Mesenteric fat pad (tissue), 1 donor: Measurements from ENCODE around the gene CLCN6. TPM values are rescaled to one million over a fixed set of nuclear protein-coding genes. Genes with fewer than 3 reads are reported as not detected.
"Not testable (repeated sequence)": the region's sequence is repeated elsewhere in the genome, so short reads cannot be mapped to it uniquely, and the experiment has no call there.

Source experiments
- DNase-seq: peaks from one replicate; pipeline ENCODE4 v3.0.0-alpha.2; 2020; ENCODE audit warnings: low spot score
- total RNA-seq: library from RNA; stranded (reverse); fragmentation: NEBNext Ultra II Directional; extraction: Animal tissue kit (Norgen Biotek cat#: 25700); gene quantifications from one replicate; pipeline ENCODE4 v1.2.1, GENCODE V29; 2021
- donor health status: DM: yes; HTN: yes; CAD: no.

Gene CLCN6
- total RNA-seq, 1 donor from 2014 or later = 24.1 TPM

- DNase-seq = no peak
Measured at GRCh38 chr1:11794446-11795237, 11.3 kb upstream of the CLCN6 start.

DNA sequence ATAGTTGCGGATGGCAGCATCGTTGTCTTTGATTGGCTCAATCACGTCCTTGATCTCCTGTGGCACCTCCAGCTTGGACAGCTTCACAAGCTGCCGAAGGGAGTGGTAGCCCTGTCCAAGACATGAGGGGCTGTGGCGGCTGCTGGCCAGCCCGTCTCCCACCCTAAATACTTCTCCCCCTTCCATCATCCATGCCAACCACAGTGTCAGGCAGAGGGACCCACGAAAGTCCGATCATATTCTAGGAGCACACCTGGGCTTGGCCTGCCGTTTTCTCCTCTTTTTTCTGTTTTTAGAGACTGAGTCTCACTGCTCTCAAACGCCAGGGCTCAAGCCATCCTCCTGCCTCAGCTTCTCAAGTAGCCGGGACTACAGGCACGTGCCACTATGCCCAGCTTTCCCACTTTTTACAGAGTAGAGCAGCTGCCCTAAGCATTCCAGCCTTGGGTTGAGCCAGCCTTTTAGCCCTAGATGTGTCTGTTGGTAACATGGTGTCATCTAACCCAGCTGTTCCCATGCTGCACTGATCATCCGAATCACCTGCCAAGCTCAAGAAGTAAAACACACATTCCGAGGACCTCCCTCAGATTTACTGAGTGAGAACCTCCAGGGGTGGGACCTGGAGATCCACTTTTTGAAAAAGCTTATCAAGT lies 10.6 kb upstream of the CLCN6 start:
- no peak for DNase-seq

GRCh38 chr1:11796036-11796828 lies 9.8 kb upstream of the CLCN6 start:
- no peak for DNase-seq

DNA sequence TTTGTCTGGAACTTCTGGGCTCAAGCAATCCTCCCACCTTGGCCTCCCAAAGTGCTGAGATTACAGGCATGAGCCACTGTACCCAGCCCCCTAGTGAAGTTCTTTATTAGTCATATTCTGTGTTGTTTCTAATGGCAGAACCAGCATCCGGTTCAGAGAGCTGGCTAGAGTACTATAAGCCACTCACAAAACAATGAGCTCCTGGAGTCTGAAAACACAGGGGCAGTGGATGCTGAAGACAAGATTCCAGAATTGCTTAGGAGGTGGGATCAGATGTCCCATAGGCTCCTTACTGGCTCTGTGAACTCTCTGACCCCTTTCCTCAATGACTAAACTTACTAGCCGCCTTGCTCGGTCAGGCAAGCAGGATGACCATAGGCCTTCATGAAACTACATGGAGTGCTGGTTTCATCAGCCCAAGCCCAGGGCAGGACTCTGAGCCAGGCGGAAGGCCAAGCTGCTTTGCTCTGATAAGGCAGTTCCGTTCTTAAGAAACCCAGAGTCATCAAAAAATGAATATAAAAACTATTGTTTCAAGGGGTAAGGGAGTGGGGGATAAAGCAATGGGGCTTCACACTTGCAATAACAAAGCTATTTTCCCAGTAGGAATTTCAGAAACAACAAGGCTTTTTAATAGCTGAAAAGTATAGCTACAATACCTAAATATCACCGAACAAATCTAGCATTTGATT lies 8.3 kb upstream of the CLCN6 start:
- no peak for DNase-seq

- no peak for DNase-seq
Measured at GRCh38 chr1:11799099-11799498, 6.9 kb upstream of the CLCN6 start.

DNA sequence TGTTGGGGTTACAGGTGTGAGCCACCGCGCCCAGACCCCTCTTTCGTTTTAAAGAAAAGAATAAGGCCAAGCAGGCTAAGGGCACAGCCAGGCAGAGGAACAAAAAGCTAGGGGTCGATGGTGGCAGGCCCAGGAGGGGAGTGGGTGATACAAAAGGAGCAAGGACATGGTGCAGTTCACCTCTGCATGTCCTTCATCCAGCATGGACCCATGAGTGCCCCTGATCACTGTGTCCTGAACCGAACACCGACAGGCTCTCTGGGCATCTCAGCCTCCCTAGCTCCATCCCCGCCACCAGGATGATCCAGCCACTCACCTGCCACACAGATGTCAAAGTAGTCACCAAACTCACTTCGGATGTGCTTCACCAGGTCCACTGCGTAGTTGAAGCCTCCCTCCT lies 6.1 kb upstream of the CLCN6 start:
- DNase-seq = no peak

DNA sequence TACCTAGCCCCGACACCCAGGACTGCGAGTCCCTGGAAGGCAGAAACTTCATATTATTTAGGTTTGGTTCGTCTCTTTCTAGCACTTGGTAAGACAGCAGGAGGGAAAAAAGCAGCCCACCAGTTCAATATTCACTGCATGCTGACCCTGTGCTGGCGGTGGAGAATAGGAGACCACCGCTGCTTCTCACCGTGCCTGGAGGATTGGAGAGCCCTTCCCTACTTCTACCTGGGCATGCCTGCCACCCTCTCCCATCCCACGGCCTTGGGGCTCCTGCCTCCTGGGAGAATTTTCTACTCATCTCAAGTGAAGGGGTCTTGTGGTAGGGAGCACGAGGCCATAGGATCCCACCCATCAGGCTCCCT lies 5.6 kb upstream of the CLCN6 start:
- no peak for DNase-seq

DNA sequence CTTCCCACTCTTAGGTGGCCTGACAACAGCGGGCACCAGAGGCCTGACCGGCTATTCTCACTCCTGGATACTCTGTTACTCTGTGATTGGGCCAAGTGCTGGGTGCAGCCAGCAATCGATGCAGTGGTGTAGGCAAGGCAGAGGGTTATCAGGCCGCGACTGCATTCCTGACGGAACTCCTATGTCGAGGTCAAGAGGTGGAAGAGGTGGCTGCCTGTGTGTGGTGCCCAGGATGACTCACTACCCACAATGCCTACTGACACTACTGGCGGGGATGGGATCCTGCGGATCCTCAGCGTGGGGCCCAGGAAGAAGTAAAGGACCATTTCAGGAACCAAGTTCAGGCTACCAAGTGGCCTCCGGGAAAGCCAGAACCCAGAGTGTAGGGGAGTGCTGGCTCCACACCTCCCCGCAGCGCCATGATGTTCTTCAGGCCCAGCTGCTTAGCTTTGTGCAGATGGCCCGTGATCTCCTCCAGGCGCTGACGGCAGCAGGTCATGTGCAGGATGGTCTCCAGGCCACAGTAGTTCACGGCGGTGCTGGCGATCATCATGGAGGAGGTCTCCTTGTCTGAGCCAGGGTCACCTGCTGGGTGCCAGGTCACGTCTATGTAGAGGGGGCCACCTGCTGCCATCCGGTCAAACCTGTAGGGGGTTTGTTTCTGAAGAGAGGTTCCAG lies 5.1 kb upstream of the CLCN6 start:
- no peak for DNase-seq

DNA sequence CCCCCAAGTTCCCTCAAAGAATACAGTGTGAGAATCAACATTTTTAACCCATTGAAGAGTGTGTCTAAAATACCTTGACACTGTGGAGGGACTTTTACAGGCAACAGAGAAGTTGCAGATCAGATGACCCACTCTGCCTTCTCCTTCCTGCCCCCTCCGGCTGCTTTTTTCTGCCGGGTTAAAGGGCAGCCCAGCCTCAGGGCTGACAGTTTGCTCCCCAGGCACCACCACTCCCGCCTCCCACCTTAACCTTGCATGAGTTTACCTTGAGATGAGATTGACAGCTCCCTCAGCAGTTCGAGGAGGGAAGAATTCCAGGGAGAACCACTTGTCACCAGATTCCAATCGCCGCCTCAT lies 3.4 kb upstream of the CLCN6 start:
- no peak for DNase-seq

- DNase-seq = peak; percentile 97
Measured at GRCh38 chr1:11802973-11803885, 2.8 kb upstream of the CLCN6 start.

DNA sequence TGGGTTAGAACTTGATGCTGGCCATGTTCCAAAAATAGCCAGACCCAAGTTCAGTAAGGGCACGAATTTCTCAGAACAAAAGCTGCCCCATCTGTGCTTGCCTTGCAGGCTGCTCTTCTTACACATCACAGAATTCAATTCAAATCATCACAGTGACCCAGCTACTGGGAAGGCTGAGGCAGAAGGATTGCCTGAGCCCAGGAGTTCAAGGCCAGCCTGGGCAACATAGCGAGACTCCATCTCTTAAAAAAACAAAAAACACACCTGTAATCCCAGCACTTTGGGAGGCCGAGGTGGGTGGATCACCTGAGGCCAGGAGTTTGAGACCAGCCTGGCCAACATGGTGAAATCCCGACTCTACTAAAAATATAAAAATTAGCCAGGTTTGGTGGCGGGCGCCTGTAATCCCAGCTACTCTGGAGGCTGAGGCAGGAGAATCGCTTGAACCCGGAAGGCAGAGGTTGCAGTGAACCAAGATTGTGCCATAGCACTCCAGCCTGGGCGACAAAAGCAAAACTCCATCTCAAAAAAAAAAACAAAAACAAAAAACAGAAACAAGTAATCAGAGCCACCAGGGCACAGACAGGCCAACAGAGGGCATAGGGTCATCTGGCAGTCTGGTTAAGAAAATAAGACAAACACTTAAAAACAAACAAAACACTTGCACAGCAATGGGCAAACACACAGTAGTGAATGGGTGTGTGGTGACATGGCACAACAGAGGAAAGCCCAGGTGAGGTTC lies 1.9 kb upstream of the CLCN6 start:
- not testable (repeated sequence) for DNase-seq

GRCh38 chr1:11804666-11805421 lies 1.1 kb upstream of the CLCN6 start:
- no peak for DNase-seq

DNA sequence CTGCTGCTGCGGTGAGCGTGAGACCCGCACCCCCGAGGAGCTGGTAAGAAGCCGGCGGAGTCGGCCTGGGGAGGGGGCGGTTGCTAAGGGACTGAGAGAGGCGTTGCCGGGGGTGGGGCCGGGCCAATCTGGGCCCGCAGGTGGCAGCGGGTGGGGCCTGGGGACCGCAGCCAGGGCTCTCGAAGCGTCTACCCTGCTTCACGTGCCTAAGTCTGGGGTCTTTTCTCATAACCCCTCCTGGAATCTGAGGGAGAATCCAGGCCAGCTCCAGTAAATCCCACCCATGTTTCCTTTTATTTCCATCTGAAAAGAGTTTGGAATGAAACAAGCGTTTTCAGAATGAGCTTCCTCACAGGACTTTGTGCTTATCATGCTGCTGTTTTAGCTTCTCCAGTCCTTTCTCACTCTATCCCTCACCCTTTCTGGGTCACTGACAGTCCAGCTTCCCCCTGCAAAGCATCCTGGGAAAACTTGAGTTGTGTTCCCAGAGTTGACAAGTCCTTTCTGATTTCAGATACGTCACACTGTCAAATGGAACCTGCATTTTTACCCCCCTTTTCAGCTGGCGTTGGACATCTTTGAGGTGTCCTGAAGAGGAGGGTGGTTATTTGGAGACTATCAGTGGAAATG lies 431 bp downstream of the CLCN6 start:
- no peak for DNase-seq

DNA sequence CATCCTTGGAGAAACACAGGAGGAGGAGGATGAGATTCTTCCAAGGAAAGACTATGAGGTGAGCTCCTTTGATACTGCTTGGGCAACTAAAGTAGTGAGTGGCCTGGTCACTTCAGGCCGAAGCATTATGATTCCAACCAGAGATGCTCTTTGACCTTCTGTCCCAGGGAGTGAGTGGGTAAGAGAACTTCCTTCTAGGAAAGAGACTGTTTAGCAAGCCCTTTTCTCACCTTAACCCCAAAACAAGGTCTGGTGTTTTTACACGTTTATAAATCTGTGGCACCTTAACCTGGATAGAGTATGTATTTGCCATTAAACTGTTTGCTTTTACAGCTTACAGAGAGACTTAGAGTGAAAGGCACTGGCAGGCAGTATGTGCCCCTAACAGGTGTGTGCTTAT lies 1.1 kb downstream of the CLCN6 start:
- no peak for DNase-seq

DNA sequence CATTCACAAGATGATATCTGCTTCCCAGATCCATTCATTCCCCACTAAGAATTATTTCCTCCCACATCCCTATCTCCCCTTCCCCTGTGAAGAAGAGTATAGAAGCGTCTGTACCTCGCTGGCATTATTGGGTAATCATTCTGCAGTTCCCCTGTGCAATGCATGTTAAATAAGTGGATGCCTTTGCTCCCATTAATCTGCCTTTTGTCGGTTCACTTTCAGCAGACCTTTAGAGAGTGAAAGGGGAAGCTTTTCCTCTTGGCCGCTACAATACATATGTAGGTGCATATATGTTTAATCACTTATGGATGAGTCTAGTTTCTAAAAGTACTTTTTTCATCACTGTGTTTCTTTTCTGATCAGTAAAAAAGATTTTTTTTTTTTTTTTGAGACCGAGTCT lies 7.0 kb downstream of the CLCN6 start:
- no peak for DNase-seq

- no peak for DNase-seq
Measured at GRCh38 chr1:11817192-11817591, 11.2 kb downstream of the CLCN6 start.

- DNase-seq = no peak
Measured at GRCh38 chr1:11822091-11822490, 16.1 kb downstream of the CLCN6 start.
